GM12891 (cell line): ENCODE measurements around the gene TLNRD1.

Experiments
- DNase-seq: peaks from one replicate; pipeline ENCODE4 v3.0.0; 2011; ENCODE audit warnings: low spot score; ENCODE audit not compliant: insufficient read length
- FAIRE-seq: peaks from 2 replicates; lab custom pipeline; 2011; peaks lifted over from hg19 to GRCh38; lab: Jason Lieb, UNC
- PAX5 ChIP-seq: IDR thresholded peaks from 2 replicates; pipeline ENCODE4 v1.6.1; 2011; ENCODE audit warnings: low read length, moderate library complexity, mild to moderate bottlenecking; ENCODE audit not compliant: insufficient read depth, severe bottlenecking
- POLR2A ChIP-seq: IDR thresholded peaks from 2 replicates; pipeline ENCODE4 v1.6.1; 2011; ENCODE audit warnings: low read depth, low read length, control low read depth
- POLR2AphosphoS5 ChIP-seq: IDR thresholded peaks from 2 replicates; pipeline ENCODE4 v1.6.1; 2011; ENCODE audit warnings: low read depth, low read length, control low read depth
- POU2F2 ChIP-seq: IDR thresholded peaks from 2 replicates; pipeline ENCODE4 v1.6.1; 2011; ENCODE audit warnings: low read depth, mild to moderate bottlenecking, control low read depth, low read length, moderate library complexity
- SPI1 ChIP-seq: IDR thresholded peaks from 2 replicates; pipeline ENCODE4 v1.6.1; 2011; ENCODE audit warnings: low read depth, low read length, control low read depth
- TAF1 ChIP-seq: IDR thresholded peaks from 2 replicates; pipeline ENCODE4 v1.6.1; 2011; ENCODE audit warnings: low read depth, low read length, control low read depth

TLNRD1 gene

DNA sequence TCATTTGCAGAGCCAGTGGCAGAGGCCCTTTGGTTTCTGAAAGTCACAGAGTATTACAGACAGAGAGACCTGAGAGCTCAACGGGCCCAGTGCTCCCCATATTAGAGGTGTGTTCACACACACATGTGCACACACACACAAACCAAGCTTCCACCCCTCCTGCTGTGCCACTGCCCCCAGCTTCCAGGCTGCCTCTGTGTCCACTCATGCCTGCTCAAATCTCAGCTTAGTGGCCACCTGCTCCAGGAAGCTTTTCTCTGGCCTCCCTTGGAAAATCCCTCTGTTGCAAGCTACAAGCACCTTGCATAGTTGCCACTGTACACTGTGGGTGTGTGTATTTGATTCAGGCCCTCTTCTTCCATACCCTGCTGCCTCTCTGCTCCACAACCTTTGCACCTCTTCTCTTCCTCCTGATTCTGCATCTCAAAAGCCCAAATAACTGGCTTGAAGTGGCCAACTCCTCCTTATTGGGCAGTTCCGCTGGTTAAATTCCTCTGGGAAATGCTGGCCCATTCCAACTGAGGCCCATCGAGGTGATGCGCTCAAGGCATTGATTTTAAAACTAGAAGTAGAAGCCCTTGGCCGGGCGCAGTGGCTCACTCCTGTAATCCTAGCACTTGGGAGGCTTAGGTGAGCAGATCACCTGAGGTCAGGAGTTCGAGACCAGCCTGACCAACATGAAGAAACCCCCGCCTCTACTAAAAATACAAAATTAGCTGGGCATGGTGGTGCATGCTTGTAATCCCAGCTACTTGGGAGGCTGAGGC is 34.1 kb upstream of the TLNRD1 start:
- TF ChIP-seq POLR2AphosphoS5 (no peak), PAX5 (no peak), SPI1 (no peak), TAF1 (no peak)
- DNase-seq: no peak
- FAIRE-seq: no peak

DNA sequence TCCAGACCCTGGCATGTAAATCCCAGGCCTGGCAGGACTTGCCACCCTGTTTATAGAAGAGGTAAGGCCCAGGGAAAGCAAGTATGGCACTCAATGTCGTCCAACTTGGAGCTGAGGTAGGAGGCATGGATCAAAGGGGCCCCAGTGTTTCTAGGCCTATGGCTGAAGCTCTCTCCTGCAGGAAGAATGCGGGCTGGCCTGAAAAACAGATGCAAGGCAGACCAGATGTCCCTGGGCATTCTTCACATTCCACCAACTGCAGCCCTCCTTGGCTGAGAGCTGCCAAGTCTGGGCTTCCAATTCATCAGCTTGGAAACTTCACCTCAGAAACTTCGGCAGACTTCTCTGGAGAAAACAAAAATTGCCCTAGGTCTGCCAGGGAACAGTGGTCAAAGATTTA is 33.3 kb upstream of the TLNRD1 start:
- DNase-seq: no peak
- TF ChIP-seq PAX5 (no peak), POU2F2 (no peak)
- FAIRE-seq: no peak

DNA sequence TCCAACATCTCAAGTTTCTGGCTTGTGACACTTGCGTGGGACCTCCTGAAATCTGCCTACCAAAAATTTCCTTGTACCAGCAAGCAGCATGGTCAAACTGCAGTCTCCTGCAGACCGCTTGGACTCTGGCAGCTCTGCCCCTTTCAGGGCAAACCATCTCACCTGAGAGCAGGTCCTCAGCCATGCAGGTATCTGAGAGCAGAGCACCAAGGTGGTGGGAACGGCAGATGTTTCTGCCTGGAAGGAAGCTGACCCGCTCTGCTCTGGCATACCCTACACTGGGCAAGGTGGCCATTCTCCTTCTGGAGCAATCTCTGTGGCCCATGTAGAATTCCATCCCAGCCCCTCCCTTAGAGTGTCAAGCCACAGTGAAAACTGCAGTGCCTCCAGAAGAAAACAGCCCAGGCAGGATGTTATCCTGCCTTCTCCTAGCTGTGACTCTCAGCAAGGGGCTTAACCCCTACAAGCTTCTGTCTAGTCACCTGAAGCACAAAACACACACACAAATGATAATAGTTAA is 32.7 kb upstream of the TLNRD1 start:
- no peak for FAIRE-seq
- DNase-seq: no peak
- TF ChIP-seq POLR2AphosphoS5 (no peak), SPI1 (no peak), POU2F2 (no peak), TAF1 (no peak), PAX5 (no peak)

DNA sequence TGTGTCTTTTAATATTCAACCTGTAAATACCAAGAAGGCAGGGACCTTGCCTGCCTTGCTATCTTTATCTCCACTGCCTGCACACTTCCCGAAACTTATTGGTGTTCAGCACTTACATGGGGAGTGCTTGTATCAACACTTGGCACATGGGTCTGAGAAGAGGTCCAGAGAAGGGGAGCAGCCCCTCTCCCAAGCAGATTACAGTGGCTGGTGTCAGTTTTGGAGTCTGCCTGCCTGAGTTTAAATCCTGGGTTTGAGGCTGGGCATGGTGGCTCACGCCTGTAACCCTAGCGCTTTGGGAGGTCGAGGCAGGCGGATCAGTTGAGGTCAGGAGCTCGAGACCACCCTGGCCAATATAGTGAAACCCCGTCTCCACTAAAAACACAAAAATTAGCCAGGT is 31.4 kb upstream of the TLNRD1 start:
- TF ChIP-seq SPI1 (no peak), POLR2AphosphoS5 (no peak), POLR2A (no peak), PAX5 (no peak)
- FAIRE-seq: no peak
- DNase-seq: no peak

DNA sequence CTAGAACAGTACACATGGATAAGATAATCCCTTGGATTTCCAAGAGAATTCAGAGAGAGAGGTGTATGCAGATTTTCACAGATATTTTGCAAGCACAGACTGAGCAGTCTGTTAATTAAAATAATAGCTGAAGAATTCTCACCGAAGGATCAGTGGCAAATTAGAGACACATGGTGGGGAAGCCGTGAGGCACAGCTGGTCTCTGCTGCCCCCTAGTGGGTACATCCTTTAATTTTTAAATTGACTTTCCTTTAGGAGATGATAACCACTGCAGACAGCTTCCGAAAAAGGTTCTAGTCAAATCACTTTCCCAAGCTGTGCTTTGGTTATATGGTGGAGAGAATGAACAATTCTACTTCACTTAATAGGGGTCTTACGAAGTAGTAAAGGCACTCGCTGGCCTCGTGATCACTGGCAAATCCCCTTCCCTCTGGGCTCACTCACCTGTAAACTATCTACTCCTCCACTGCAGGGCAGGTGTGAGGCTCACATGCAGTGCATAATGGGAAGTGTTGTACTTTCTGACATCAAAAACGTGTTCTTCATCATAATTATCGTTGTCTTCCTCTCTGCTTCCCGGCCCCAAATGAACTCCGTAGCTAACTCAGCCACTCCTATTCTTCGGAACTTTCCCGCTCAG is 30.6 kb upstream of the TLNRD1 start:
- FAIRE-seq: no peak
- no peak for TF ChIP-seq POLR2A
- no peak for TF ChIP-seq POLR2AphosphoS5
- TF ChIP-seq POU2F2: no peak
- TF ChIP-seq PAX5: no peak
- TF ChIP-seq TAF1: no peak
- no peak for TF ChIP-seq SPI1
- no peak for DNase-seq

DNA sequence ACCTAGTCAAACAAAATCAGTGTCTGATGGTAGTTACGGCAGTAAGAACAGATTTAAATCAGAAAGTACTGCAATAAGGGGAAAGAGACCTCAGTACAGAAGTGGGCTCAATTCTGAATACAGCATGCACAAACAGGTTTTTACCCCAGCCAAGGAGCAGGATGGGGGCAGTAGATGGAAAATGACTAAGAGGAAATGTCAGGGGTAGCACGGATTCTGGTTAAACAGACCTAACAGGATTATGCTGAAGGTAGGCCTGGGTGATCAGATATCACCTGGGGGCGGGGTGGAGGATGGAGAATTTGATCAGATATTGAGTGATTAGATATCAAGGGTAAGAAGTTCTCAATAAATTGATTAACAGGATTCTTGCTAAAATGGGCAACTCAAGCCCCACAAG is 30.1 kb upstream of the TLNRD1 start:
- FAIRE-seq (no peak), DNase-seq (no peak)
- TF ChIP-seq POLR2AphosphoS5 (no peak), SPI1 (no peak), POU2F2 (no peak), TAF1 (no peak), POLR2A (no peak), PAX5 (no peak)

DNA sequence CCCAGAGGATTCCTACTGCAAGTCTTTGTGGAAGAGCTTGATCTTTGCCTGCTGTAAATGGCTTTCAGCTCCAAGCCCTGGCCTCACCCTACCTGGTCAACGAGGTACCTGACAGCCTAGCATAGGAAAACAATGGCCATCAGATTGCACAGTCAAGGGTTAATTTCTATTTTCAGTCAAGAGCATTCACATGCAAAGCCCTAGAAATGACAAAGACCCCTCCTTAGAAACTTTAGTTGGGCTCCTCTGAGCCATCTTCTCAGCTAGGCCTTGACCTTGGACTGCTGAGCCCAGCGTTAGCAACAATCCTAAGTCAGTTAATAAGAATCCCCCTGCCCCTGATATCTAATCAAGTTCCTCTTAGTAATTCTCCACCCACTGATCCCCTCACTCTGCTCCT is 29.6 kb upstream of the TLNRD1 start:
- DNase-seq: no peak
- TF ChIP-seq POLR2AphosphoS5: no peak
- TF ChIP-seq TAF1: no peak
- TF ChIP-seq POU2F2: no peak
- TF ChIP-seq POLR2A: no peak
- no peak for TF ChIP-seq PAX5
- FAIRE-seq: no peak

DNA sequence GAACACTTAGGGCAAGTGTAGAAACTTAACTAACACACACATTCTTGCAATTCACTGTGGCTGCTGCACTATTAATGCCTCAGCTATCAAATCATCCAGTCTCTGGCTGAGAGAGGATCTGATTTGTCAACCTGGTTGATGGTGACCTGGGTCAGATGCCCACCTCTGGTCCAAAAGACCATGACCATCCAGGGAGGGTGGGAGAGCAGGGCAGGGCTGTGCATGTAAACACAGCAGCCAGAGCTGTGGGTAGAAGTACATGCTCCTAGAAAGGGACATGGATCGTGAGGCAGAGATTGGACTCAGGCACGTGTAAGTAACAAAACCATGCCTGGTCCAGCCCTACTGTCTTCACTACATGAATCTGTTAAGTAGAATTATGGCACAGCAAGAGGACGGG is 28.4 kb upstream of the TLNRD1 start:
- TF ChIP-seq POLR2A: no peak
- FAIRE-seq: no peak
- DNase-seq: no peak

DNA sequence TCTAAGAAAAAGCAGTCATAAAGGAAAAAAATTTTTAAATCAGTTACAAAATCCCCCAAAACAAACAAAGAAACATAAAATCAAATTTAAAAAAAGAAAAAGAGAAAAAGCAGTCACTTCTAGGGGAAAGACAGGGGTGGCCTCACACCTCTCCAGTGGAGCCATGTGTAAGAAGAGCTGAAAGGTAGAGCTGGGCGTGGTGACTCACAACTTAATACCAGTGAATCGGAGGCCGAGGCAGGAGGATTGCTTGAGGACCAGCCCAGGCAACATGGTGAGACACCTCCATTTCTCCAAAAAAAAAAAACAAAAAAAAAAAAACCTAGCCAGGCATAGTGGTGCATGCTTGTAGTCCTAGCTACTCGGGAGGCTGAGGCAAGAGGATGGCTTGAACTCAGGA is 25.8 kb upstream of the TLNRD1 start:
- TF ChIP-seq POLR2A (no peak), PAX5 (no peak), TAF1 (no peak), POU2F2 (no peak), POLR2AphosphoS5 (no peak), SPI1 (no peak)
- DNase-seq (no peak), FAIRE-seq (no peak)

DNA sequence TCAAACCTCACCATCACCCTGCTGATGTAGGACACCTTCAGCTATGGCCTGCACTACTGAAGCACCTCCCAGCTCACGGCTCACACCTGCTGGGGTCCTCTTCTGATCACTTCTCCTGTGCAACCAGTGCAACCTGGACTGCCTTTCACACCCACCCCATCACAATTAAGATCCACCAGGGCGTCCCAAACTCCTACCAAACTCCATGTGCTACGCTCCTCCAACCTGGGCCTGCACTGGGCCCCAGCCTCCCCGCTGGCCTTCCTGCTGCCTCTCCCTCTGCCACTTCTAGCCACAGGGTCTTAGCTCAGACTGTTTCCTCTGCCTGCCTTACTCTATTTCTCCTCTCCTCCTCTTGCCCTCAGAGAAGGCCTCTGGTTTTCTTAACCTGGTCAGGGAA is 23.9 kb upstream of the TLNRD1 start:
- no peak for DNase-seq
- no peak for TF ChIP-seq SPI1
- TF ChIP-seq POU2F2: no peak
- TF ChIP-seq POLR2A: no peak
- no peak for TF ChIP-seq TAF1
- no peak for TF ChIP-seq PAX5
- no peak for TF ChIP-seq POLR2AphosphoS5
- FAIRE-seq: no peak

DNA sequence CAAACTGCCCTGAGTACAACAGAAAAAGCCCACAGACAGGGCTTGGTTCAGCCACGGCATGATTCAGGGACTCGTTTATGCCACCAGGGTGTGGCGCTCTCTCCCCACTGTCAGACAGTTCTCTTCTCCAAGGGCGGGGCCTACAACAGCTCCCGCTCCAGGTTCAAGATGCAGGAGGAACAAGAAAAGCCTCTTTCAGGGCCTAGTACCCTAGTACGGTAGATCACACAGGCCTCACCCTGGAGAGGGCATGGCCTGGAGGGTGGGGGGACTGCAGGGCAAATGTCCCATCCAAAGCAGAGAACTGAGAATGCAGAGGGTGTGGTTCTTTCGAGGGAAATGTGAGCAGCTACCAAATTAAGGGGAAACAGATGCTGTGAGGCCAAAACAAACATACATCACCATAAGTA is 23.1 kb upstream of the TLNRD1 start:
- no peak for DNase-seq
- TF ChIP-seq POLR2AphosphoS5: no peak
- no peak for TF ChIP-seq TAF1
- no peak for TF ChIP-seq SPI1
- no peak for TF ChIP-seq PAX5
- TF ChIP-seq POU2F2: no peak
- no peak for TF ChIP-seq POLR2A
- FAIRE-seq: no peak
